Stomach (tissue), 4 donors: ENCODE data around the gene FAM120C.

Source experiments
- POLR2A ChIP-seq, 4 donors: fragments of 450-650 bp; IDR thresholded peaks; one replicate each; pipeline ENCODE4 v1.6.1; 2016; ENCODE audit warnings: antibody characterized with exemption in 4 of 4, control low read depth in 2 of 4, mild to moderate bottlenecking in 1 of 4, moderate library complexity in 1 of 4
- TF ChIP-seq, protein P1 (sequence below), 7 experiments: fragments of 450-650 bp in 4 of 7; fragments of 200-600 bp in 3 of 7; sonication (generic) in 3 of 7; IDR thresholded peaks; one replicate each; pipeline ENCODE4 v1.5.1; 2016 to 2019; ENCODE audit warnings: antibody characterized with exemption in 7 of 7, control low read depth in 2 of 7, mild to moderate bottlenecking in 1 of 7

DNA sequence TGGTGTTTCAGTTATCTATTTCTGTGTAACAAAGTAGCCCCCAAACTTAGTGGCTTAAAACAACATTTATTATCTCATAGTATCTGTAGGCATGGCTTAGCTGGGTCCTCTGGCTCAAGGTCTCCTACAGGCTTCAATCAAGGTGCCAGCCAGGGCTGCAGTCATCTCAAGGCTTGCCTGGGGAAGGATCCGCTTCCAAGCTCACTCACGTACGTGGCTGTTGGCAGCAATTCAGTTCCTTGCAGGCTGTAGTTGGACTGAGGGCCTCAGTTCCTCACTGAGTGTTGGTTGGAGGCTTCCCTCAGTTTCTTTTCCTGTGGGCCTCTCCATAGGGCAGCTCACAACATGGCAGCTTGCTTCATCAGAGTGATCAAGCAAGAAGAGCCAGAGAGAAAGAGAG lies 9.3 kb downstream of the FAM120C start:
- no peak for TF ChIP-seq POLR2A (IDR thresholded peaks at IDR 0.05)
- TF ChIP-seq, protein P1, sequence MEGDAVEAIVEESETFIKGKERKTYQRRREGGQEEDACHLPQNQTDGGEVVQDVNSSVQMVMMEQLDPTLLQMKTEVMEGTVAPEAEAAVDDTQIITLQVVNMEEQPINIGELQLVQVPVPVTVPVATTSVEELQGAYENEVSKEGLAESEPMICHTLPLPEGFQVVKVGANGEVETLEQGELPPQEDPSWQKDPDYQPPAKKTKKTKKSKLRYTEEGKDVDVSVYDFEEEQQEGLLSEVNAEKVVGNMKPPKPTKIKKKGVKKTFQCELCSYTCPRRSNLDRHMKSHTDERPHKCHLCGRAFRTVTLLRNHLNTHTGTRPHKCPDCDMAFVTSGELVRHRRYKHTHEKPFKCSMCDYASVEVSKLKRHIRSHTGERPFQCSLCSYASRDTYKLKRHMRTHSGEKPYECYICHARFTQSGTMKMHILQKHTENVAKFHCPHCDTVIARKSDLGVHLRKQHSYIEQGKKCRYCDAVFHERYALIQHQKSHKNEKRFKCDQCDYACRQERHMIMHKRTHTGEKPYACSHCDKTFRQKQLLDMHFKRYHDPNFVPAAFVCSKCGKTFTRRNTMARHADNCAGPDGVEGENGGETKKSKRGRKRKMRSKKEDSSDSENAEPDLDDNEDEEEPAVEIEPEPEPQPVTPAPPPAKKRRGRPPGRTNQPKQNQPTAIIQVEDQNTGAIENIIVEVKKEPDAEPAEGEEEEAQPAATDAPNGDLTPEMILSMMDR (IDR thresholded peaks at IDR 0.05) = no peak
